ENCODE data around the gene C12orf42. TPM values are rescaled to one million over a fixed set of nuclear protein-coding genes. Genes with fewer than 3 reads are reported as not detected.

The C12orf42 gene
- total RNA-seq, 1 experiment from 2014 or later, result not detected

- Histone ChIP-seq H3K4me1 (ENCODE audit: control insufficient read depth in 1 of 2, insufficient read depth in 2 of 2, low read length in 2 of 2) (no peaks in the 10 kb centered on the region), H3K9ac (ENCODE audit: low read length) (no peak overlapping the region), H3K36me3 (ENCODE audit: control insufficient read depth in 1 of 2, insufficient read depth in 2 of 2, low read length in 2 of 2) (no peaks in the 10 kb centered on the region), H3K27ac (ENCODE audit: low read depth, low read length) (no peak overlapping the region), H3K27me3 (ENCODE audit: insufficient read depth, low read length) (peaks cover 7% of the 10 kb centered on the region), H2AFZ (ENCODE audit: low read depth, low read length, poor library complexity, severe bottlenecking) (no peak overlapping the region), H3K4me2 (ENCODE audit: low read length) (no peak overlapping the region), H3K9me2 (ENCODE audit: insufficient read depth) (no peaks in the 10 kb centered on the region), H4K20me1 (ENCODE audit: insufficient read depth) (no peaks in the 10 kb centered on the region), H3K4me3 (replicated peaks in 1 of 2; ENCODE audit: low read depth in 1 of 2, low read length in 2 of 2) (no peak overlapping the region), H3K9me3 (ENCODE audit: control insufficient read depth in 1 of 2, insufficient read depth in 1 of 2, low read depth in 1 of 2, low read length in 2 of 2) (no peaks in the 10 kb centered on the region), H3K79me2 (ENCODE audit: insufficient read depth, low read length) (no peaks in the 10 kb centered on the region)
- intact Hi-C loops (cut with micrococcal nuclease), result no loop called here
- POLR2A ChIA-PET, result no interaction called here
- no TSS peak for BruUV-seq (replicated peaks)
- CTCF ChIA-PET, result no interaction called here
- RAD21 ChIA-PET (ENCODE audit: low non-redundant PET in 1 of 2, low total read pairs in 2 of 2, uncharacterized antibody in 2 of 2, unreplicated experiment in 2 of 2), result no interaction called here
- DNase-seq (ENCODE audit: low read depth, low spot score) (no peak), ATAC-seq (peak; percentile 13; the same call in 1 of the 2 replicates)
- TF ChIP-seq RAD21 (IDR thresholded peaks at IDR 0.05; ENCODE audit: low read depth) (no peak), ZBTB33 (IDR thresholded peaks at IDR 0.05; ENCODE audit: extremely low read depth, insufficient replicate concordance, low read length) (no peak), FOSL1 (IDR thresholded peaks at IDR 0.05; ENCODE audit: low read depth) (no peak), EZH2phosphoT487 (IDR thresholded peaks at IDR 0.05; ENCODE audit: borderline replicate concordance) (no peak), POLR2AphosphoS5 (IDR thresholded peaks at IDR 0.05; ENCODE audit: low read depth, low read length) (no peak), TCF7L2 (IDR thresholded peaks at IDR 0.05; ENCODE audit: borderline replicate concordance, extremely low read depth, insufficient read depth, insufficient read length) (no peak), SP1 (IDR thresholded peaks at IDR 0.05; ENCODE audit: low read depth) (no peak), SRF (IDR thresholded peaks at IDR 0.05; ENCODE audit: low read depth) (no peak), CEBPB (IDR thresholded peaks at IDR 0.05; ENCODE audit: low read depth) (no peak), POLR2A (IDR thresholded peaks at IDR 0.05; ENCODE audit: borderline replicate concordance, extremely low read depth, insufficient read depth, insufficient read length) (no peak), CBX3 (IDR thresholded peaks at IDR 0.05; ENCODE audit: low read depth) (no peak), ATF3 (IDR thresholded peaks at IDR 0.05) (no peak), YY1 (IDR thresholded peaks at IDR 0.05; ENCODE audit: extremely low read depth, insufficient replicate concordance, low read depth, low read length) (no peak), REST (IDR thresholded peaks at IDR 0.05; ENCODE audit: low read depth) (no peak), EGR1 (IDR thresholded peaks at IDR 0.05; ENCODE audit: low read depth) (no peak), ZNF274 (IDR thresholded peaks at IDR 0.05; ENCODE audit: low read depth, low read length) (no peak), EZH2 (IDR thresholded peaks at IDR 0.05) (no peak), MAX (IDR thresholded peaks at IDR 0.05) (no peak), ELF1 (IDR thresholded peaks at IDR 0.05; ENCODE audit: borderline replicate concordance, low read depth) (no peak), SIN3A (IDR thresholded peaks at IDR 0.05; ENCODE audit: low read depth) (no peak)
Measured at GRCh38 chr12:103505371-103506236, 9.8 kb upstream of the C12orf42 start.

Data from HCT116 (cell line).